ENCODE data around the gene C15orf39.

DNA sequence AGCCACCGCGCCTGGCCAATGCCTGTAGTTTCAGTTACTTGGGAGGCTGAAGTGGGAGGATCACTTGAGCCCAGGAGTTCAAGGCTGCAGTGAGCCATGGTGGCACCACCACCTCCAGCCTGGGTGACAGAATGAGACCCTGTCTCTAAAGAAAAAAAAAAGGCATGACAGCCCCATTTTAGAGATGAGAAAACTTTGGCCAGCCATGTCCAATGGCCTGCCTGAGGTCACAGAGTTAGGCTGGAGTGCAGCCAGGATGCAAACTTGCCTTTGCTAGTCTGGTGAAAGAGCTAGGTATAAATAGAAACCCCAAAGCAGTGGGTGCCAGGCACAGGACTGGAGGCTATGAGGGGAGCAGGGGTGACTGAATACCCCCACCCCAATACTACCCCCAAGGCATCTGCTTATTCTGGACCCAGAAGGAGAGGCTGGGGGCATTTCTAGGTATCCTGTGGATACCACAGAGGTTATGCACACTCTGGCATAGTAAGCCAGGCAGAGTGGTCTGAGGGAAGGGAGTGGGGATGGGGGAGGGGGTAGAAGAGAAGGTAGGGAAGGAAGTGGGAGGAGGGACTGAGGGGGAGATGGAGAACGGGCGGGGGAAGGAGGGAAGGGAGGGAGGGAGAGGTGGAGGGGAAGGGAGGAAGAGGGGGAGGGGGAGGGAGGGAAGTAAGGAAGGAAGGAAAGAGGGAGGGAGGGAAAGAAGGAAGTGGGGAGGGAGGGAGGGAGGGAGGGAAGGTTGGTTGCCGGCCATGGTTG, 16.2 kb upstream of the C15orf39 start:
- no peak for TF ChIP-seq TAF1 (IDR thresholded peaks at IDR 0.05; ENCODE audit: borderline replicate concordance, low read depth, low read length)
- no peak for TF ChIP-seq POLR2A (IDR thresholded peaks at IDR 0.05; ENCODE audit: low read depth, low read length)
